Suprapubic skin (tissue), 4 donors: ENCODE measurements around the gene CDC20.

Experiments used
- CTCF ChIP-seq, 2 donors: fragments of 200-600 bp in 1 of 2; fragments of 450-650 bp in 1 of 2; sonication (generic) in 1 of 2; IDR thresholded peaks; one replicate each; pipeline ENCODE4 v1.5.1; 2016 to 2019; ENCODE audit warnings: antibody characterized with exemption in 2 of 2, mild to moderate bottlenecking in 1 of 2, moderate library complexity in 1 of 2
- POLR2A ChIP-seq, 2 donors: fragments of 450-650 bp; IDR thresholded peaks; one replicate each; pipeline ENCODE4 v1.6.1; 2017; ENCODE audit warnings: antibody characterized with exemption in 2 of 2, mild to moderate bottlenecking in 2 of 2, moderate library complexity in 2 of 2
- POLR2AphosphoS5 ChIP-seq, 3 donors: sonication (generic); formaldehyde crosslinking; IDR thresholded peaks; one replicate each; pipeline ENCODE4 v1.6.1; 2017; ENCODE audit warnings: antibody characterized with exemption in 3 of 3

GRCh38 chr1:43319766-43320165 is 39.0 kb upstream of the CDC20 start:
- TF ChIP-seq CTCF (IDR thresholded peaks at IDR 0.05) (no peak), POLR2AphosphoS5 (IDR thresholded peaks at IDR 0.05) (no peak), POLR2A (IDR thresholded peaks at IDR 0.05) (no peak)
